ENCODE data around the gene LPP.

Gene LPP

DNA sequence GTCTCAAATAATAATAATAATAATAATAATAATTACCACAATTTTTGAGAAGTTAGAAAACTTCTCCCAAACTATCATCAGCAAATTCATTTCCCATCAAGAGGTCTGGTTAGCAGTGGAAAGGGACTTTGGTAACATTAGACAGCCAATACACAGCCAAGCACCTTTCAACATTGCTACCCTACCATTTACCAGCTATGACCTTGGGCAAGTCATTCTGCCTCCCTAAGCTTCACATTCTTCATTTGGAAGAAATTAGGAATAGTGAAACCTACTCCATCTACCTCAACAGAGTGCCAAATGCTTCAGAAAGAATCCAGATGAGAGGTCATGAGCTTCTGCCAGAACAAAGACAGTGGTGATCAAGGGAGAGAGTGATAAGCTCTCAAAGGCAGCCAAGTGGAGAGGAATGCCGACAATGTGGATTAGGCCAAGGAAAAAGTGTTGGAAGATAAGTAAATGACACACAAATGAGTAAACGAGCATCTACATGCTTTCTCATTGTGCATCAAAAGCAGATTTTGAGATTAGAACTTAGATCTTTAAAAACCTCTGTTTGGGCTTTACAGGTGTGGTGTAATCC lies 42.9 kb upstream of the LPP start:
- H3K27ac ChIP-seq: no peak overlapping the region
- POLR2A ChIA-PET (ENCODE audit: low non-redundant PET): no interaction called here
- TF ChIP-seq, protein P1, sequence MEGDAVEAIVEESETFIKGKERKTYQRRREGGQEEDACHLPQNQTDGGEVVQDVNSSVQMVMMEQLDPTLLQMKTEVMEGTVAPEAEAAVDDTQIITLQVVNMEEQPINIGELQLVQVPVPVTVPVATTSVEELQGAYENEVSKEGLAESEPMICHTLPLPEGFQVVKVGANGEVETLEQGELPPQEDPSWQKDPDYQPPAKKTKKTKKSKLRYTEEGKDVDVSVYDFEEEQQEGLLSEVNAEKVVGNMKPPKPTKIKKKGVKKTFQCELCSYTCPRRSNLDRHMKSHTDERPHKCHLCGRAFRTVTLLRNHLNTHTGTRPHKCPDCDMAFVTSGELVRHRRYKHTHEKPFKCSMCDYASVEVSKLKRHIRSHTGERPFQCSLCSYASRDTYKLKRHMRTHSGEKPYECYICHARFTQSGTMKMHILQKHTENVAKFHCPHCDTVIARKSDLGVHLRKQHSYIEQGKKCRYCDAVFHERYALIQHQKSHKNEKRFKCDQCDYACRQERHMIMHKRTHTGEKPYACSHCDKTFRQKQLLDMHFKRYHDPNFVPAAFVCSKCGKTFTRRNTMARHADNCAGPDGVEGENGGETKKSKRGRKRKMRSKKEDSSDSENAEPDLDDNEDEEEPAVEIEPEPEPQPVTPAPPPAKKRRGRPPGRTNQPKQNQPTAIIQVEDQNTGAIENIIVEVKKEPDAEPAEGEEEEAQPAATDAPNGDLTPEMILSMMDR (conservative IDR thresholded peaks at IDR 0.05; ENCODE audit: low read depth): no peak
- CTCF ChIA-PET: interaction anchor here (0.6 kb wide), 1 partner anchor 165 kb away, joined by 3 read pairs; no protein-coding TSS in a partner anchor
- DNase-seq (ENCODE audit: low spot score): no peak

DNA sequence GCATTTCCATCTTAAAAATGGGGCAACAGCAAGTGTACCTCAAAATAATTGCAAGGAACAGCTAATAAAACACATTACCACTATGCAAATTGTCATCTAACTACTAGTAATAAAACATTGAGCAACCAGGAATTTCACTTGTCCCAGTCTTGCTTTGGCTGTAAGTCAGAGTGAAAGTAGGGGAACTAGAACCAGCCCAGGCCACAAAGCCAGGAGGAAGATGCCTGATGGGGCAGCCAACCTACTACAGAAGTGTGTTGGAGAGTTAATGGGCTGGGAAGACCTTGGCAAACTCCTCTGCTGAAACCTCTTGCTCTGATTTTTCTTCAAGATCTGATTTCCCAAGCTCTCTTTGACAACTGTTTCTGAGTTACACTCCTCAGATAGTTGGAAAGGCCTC lies 40.2 kb upstream of the LPP start:
- no peak for DNase-seq (ENCODE audit: low spot score)
- ChIA-PET POLR2A (ENCODE audit: low non-redundant PET) (no interaction called here), CTCF (interaction anchor here (0.6 kb wide), 1 partner anchor 25 kb away, joined by 4 read pairs; no protein-coding TSS in a partner anchor)
- no peak overlapping the region for H3K27ac ChIP-seq
- TF ChIP-seq, protein P1 (conservative IDR thresholded peaks at IDR 0.05; ENCODE audit: low read depth): no peak

DNA sequence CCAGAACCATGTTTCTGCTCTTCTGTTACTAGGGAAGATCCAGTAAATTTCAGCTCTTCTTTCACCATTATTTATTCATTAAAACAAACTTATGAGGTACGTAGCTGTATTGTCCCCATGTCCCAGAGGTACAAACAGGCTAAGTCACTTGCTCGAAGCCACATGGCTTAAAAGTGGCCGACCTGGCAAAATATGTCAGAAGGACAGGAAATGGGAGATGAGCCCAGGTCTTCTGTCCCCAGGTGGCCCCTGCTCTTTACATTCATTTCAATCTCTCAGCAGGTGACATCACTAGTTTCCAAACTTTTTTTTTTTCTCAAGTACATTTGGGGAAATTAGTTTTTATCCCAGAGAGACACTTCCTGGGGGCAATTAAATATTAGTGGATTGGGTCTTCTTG lies 34.1 kb upstream of the LPP start:
- TF ChIP-seq, protein P1 (conservative IDR thresholded peaks at IDR 0.05; ENCODE audit: low read depth): no peak
- CTCF ChIA-PET: interaction anchor here (0.6 kb wide), 1 partner anchor 370 kb away, joined by 4 read pairs; no protein-coding TSS in a partner anchor
- H3K27ac ChIP-seq: no peak overlapping the region
- DNase-seq (ENCODE audit: low spot score): no peak
- POLR2A ChIA-PET (ENCODE audit: low non-redundant PET): no interaction called here

DNA sequence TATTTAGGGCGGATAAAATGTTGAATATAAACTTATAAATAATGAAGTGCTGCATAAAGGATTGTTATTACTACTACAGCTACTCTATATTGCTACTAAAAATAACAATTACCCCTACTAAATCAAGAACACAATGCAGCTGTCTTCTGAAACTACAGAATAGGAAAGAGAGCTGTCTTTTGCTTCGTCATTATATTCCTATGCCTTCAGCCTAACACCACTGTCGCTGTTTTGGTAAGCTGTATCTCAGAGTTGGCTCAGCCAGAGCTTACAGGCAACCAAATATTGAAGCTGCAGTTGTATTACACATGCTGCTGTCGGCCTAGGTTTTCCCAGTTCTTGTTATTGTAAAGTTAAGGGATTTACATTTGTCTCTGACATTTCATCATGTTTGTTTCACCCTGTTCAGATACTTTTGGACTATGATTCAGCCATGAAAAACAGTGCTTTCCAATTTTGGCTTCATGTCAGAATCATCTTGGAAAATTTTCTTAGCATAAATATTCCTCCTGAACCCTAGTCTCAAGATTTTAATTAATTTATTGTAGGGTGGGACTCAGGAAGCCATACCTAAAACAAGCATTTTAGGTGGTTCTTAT lies 31.3 kb upstream of the LPP start:
- CTCF ChIA-PET: no interaction called here
- H3K27ac ChIP-seq: no peak overlapping the region
- POLR2A ChIA-PET (ENCODE audit: low non-redundant PET): no interaction called here
- DNase-seq (ENCODE audit: low spot score): no peak
- TF ChIP-seq, protein P1 (conservative IDR thresholded peaks at IDR 0.05; ENCODE audit: low read depth): no peak

DNA sequence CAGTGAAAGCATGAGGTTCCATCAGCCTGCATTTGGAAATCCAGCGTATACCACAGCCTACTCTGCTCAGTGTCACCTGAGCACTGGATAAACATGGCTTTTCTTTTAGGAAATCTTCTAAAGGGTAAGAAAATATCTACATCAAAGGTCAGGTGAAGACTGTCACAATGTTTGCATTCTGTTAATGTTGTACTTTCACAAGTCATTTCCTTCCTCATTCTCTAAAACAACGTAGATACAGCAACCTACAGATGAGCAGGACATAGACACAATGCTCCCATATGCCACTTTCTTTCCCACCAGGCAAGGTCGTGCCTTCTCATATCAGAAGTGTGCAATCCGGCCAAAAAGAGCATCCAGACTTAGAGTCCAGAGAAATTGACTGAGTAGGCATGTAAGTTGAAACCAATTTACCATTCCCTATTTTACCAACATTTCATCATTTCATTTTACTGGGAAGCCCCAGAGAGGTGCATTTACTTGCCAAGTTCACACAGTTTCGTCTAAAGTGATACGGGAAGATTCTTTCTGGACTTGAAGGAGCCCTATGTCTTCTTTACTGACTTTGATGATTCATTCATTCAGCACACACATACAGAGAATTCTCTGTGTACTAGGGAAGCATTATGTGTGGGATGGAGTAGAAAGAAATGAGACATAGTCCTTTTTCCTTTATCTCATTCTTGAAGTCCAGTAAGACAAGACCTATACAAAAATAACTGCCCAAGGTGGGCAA lies 30.6 kb upstream of the LPP start:
- no peak for DNase-seq (ENCODE audit: low spot score)
- TF ChIP-seq, protein P1 (conservative IDR thresholded peaks at IDR 0.05; ENCODE audit: low read depth): no peak
- CTCF ChIA-PET: no interaction called here
- POLR2A ChIA-PET (ENCODE audit: low non-redundant PET): no interaction called here
- H3K27ac ChIP-seq: no peak overlapping the region

DNA sequence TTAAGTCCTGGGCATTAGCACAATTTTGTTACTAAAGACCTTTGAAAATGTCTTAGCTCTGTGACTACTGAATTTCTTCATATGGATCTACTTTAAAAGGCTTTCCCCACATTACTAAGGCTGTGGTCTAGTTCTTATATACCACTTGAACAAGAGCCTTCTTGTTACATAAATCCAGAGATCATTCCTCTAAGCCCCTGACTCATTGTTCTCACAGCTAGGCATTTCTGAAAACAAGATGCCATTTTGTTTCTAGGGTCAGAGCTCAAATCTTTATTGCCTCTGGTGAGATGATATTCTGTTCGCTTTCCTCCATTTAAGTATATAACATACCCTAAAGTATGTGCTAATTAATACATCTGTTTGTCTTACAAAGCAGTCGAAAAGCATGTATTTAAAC lies 29.8 kb upstream of the LPP start:
- ChIA-PET CTCF (no interaction called here), POLR2A (ENCODE audit: low non-redundant PET) (no interaction called here)
- DNase-seq (ENCODE audit: low spot score): no peak
- no peak overlapping the region for H3K27ac ChIP-seq
- TF ChIP-seq, protein P1 (conservative IDR thresholded peaks at IDR 0.05; ENCODE audit: low read depth): no peak
